ENCODE data around the gene PRRG1.
A peak's percentile ranks its signal among the peaks of the same experiment; 100 is the strongest.
"Not testable (repeated sequence)": the region's sequence is repeated elsewhere in the genome, so short reads cannot be mapped to it uniquely, and the experiment has no call there.

Gene PRRG1

DNA sequence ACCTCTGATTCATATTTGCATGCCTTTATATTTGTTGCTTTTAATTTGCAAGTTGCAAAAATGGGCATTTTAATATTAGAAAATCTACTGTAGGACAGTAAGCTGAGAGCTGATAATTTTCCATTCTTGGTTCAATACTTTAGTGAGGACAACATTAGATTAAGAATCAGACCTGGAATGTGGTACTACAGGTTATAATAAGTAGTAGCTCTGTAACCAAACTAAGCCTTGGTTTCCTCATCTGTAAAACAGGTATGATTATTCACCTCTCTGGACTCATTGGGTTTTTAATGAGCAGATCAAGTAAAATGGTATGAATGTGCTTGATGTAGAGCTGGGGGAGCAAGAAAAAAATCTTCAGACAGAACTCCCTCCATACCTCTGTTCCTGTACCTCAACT is 31.1 kb downstream of the PRRG1 start:
- no peak for DNase-seq

DNA sequence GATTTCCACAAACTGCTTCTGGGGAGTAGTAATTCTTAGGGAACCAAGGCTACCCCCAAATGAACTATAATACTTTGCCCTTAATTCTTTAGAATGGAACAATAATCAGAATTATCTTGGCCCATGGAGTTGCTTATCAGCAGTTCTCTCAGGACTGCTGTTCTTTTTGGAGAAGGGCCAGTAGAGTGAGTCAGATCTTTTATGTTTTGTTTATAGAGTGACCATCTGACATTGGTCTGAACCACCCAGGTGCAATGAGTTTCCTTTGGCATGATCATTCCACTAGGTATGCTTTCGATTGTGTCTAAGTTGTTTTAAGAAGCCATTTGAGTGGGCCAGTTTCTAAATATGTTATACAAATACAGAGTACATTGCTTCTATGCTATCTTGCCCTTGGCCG is 31.8 kb downstream of the PRRG1 start:
- DNase-seq: peak; percentile 77

DNA sequence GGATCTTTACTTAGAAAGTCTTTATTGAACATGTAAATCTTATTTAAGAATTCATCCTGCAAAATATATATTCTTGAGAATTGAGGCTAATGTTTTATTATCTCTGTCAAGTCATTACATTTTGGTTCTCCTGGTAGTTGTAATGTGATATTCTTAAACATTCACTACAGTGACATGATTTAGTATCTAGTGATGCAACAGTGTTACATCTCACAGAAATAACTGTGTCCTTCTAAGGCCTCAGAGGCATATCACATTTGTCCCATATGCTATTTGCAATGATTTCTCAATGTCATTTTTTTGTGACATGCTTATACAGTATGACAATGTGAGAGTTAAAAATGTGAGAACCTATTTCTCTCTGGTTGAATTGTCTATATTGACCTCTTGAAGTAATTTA is 34.1 kb downstream of the PRRG1 start:
- peak; percentile 81 for DNase-seq

DNA sequence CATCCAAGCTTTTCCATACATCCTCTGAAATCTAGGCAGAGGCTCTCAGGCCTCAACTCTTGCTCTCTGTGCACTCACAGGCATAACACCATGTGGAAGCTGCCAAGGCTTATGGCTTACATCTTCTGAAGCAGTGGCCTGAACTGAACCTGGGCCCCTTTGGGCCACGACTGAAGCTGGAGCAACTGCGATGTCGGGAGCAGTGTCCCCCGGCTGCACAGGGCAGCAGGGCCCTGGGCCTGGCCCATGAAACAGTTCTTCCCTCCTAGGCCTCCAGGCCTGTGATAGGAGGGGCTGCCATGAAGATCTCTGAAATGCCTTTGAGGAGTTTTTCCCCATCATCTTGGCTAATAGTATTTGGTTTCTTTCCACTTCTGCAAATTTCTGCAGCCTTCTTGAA is 39.2 kb downstream of the PRRG1 start:
- DNase-seq: no peak

DNA sequence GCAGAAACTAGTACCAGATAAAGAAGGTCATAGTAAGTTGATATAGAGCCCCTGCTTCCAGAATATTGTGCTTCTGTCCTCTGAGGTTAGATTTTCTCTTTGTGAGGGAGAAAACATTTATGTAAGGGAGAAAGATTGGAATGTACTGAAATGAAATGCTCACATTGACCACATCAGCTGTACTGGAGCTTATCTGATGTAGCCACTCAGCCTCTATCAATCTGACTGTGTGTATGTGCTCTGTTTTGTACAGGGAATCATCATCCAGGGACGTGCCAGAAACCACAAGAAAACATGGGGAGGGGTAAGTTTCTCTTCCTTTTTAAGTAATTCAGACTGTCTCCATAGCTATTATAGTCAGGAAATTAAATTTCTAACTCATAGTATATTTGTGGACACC is 56.8 kb downstream of the PRRG1 start:
- peak; percentile 59 for DNase-seq

DNA sequence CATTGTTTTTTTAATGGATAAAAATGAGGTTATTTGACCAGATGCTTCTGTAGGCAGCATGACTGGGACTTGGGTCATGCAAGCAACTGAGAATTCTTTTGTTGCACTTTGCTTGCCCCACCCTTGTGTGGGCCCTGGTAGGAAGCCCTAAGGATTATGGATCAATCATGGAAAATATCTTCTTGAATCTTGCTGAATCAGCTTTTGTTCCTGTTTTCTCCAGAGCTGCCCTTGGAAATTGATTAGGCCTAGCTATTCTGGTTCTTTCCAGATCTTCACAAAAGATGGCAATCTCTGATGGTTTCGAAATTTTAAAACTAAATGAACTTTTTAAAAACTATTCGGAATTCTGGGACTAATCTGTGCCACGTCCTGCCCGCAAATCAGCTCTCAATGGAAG is 58.6 kb downstream of the PRRG1 start:
- no peak for DNase-seq

DNA sequence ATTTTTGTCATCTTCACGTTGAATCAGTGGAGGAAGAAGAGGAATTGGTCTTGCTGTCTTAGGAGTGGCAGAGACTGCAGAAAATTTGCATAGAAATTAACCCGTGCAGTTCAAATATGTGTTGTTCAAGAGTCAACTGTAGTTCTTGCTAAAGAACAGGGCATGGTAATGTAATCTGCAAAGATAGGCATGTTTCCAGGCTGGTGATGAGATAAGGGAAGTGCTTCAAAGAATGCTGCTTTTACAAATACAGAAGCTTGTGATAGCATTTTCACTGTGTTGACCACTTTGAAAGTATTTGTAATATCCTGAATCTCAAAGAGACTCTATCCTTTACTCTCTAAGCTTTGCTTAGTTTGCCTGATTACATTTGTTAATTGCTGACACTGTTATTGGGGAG is 60.1 kb downstream of the PRRG1 start:
- peak; percentile 69 for DNase-seq

DNA sequence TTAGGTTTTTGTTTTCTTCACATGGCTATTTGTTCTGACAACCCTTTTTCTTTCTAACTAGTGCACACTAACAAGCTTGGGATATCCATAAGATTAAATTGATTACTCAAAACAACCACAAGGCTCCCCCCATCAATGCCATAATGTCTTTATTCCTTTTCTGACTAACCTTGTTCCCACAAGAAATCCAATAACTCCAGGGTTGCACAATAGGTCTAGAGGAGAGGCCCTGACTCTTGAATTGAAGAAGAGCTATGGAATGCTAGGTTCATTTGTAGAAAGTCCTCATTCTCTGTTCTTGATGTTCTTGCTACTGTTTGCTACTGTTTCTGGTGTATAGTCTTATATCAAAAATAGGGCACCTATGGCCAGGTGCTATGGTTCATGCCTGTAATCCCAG is 71.0 kb downstream of the PRRG1 start:
- no peak for DNase-seq

DNA sequence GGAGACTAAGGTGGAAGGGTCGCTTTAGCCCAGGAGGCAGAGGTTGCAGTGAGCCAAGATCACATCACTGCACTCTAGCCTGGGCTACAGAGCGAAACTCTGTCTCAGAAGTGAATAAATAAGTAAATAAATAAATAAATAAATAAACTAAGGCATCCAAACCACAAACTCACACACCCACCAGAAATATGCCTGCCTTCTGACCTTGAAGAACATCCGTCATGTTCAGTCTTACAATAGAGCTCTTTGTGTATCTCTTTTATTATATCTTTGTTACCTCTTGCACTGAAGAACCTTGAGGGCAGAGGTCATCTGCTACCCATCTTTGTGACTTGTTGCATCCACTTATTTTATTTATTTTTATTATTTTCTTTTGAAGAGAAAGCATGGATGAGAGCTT is 71.6 kb downstream of the PRRG1 start:
- DNase-seq: no peak

DNA sequence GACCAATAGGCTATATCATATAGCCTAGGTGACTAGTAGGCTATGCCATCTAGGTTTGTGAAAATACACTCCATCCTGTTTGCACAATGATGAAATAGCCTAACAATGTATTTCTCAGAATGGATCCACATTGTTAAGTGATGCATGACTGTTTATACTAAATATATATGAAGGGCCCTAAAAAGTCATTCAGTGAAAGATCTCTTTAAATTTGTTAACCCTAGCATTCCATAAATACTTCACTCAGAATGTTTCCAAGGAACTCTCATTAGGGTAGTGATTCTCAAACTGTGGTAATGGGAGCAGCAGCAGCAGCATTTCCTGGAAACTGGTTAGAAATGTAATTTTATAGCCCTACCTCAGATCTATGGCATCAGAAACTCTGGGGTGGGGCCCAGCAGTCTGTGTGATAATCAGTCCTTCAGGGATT is 74.9 kb downstream of the PRRG1 start:
- peak; percentile 22 for DNase-seq

DNA sequence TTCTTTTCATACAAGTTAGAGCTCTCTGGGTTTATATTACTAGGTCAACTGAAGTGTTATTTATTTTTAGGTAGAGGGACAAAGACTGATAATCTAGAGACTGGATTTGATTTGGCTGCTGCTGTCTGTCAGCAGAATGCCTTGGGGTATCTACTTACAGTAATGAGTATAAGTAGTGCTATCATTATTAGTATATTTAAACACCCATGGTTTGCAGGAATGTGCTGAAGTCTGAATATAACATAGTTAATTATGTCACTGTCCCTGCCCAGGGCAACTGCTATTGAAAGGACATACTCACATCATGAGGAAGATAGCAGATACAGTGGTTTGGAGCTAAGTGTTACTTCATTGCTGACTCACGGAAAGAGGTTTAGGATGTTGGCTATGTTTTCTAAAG is 76.2 kb downstream of the PRRG1 start:
- no peak for DNase-seq

DNA sequence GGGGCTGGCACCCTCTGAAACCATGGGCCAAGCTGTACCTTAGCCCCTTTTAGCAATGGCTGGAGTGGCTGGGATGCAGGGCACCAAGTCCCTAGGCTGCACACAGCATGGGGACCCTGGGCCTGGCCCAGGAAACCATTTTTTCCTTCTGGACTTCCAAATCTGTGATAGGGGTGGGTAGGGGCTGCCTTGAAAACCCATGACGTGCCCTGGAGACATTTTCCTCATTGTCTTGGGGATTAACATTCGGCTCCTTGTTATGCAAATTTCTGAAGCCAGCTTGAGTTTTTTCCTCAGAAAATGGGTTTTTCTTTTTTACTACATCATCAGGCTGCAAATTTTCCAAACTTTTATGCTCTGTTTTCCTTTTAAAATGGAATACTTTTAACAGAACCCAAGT is 79.8 kb downstream of the PRRG1 start:
- not testable (repeated sequence) for DNase-seq

DNA sequence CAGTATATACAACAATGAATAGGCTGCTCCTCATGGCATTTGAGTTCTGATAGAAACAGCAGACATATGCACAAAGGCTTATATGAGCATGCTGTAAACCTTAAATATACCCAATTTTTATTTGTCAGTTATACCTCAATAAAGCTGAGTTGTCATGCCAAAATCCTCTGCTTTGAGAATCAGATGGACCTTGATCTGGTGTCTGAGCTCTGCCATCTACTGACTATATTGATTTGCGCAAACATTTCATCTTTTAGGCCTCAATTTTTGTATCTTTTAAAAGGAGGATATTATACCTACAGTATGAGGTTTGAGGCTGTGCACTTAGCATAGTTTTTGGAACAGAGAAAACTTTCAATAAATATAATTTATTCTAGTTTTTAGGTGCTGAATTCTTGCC is 85.2 kb downstream of the PRRG1 start:
- DNase-seq: peak; percentile 3

DNA sequence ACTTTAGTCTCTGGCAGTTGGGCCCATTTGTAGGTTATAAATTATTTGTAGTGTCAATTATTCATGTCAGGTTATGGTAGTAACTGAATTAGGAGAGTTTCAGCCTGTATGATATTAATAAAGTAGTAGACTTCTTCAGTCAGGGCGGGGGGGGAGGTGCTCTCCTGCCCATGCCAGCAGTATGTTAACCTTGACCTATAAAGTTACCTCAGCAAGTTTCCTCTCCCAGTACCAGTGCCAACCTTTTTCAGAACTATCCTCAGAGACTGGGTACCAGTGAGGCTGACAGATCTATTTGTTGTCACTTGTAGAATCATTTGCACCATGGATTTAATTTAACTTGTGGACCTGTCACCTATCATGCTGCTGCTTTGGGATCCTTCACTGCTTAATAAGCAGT is 88.0 kb downstream of the PRRG1 start:
- DNase-seq: no peak

DNA sequence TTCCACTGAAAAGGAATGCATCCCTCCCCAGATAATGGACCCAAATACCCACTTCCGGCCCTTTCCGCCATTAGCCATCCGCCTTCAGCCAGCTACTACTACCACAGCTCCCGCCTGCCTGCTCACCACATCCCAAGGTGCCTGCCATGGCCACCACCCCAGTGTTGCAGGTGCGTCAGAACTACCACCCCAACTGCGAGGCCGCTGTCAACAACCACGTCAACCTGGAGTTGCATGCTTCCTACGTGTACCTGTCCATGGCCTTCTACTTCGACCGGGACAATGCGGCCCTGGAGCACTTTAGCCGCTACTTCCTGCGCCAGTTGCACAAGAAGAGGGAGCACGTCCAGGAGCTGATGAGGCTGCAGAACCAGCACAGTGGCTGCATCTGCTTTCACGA is 92.2 kb downstream of the PRRG1 start:
- DNase-seq: no peak

DNA sequence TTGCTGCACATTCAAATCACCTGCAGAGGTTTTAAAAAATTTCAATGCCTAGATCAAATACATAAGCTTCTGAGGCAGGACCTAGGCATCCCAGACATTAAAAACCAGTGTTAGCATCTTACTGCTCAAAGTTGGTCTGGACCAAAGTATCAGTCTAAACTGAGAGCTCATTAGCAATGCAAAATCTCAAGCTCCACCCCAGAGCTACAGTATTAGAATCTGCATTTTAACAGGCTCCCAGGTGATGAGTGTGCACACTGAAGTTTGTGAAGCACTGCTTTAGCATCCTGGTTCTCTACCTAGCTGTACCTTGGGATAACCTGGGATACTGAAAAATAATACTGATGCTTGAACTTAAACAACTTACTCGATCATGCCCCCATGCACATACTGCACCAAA is 96.0 kb downstream of the PRRG1 start:
- no peak for DNase-seq

DNA sequence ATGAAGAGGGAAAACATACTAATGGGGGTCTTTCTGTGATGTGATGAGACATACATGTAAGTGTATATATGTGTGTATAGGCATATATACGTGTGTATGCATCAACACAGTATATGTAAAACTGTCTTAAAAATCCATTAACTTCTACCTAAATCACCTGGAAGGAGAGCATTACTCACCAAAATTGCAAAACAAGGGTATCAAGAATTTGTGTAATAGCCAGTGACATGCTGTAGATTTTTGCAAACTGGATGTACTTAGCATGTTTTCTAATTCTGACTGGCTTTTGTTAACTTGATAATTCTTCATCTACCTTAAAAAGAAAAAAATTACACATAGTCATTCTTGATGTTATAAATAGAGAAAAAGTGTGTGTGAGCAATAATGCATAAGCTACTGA is 104.7 kb downstream of the PRRG1 start:
- DNase-seq: no peak

DNA sequence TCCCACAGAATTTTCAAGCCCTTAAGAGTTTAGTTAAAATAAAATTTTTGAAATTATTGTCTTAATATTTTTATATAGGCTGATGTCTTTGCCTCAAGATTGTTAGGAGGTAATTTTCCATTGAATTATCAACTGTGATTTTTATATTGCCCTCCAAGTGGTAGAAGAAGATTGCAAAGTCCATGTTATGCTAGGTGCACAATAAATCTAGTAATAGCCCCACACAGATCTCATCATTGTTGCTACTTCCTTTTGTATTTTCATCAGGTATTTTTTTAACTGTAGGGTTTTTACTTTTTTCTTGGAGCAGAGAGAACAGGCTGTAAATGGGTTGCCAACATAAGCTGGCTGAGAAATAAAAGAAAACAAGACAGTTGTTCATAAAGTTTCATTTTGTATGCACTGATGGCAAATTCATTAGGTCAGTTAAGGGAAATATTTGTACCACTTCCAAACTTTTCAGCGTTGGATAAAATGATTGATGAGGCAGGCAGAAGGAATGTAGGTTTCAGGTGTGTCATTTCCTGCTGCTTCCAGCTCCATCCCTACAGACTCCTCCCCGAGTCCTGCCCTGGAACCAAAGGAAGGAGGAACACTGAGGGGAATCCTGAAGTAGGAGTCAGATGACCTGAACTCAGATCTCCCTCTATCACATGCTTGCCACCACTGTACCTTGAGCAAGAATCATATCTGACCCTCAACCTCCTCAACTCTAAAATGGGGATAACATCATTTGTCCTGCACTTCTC is 105.5 kb downstream of the PRRG1 start:
- DNase-seq: no peak

DNA sequence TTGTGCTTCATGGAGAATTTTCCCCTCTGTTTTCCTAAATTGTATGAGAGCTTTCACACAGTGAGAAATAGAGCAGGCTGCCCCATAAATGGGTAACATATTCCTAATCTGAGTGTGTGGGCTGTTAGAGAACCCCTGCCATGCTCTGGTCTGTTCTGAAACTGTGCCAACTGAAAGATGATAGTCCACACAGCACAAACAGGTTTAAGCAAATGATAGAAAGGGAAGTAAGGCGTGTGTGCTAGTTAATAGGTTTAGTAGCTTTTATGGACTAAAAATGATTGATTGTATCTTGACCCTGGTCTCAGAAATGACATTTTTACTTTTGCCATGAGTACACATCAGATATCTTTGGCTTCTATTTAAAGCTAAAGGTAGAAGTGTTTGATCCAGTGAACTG is 106.2 kb downstream of the PRRG1 start:
- DNase-seq: peak; percentile 4

DNA sequence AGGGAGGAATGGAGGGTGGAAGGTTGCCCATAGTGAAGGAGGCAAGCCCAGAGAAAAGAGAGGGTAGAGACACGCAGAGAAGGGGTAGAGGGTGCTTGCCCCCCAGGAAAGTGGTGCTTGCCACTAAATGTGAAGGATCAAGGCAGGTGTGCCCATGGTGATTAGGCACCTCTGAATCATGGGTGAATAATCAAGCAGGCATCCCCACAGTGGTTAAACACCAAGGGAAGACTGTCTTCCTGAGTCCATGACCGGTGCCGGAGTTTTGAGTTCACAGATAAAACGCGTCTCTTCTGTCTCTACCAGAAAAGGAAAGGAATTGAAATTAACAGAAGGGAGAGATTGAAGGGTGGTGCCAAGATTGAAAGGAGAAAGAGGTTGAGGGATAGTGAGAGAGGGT is 111.1 kb downstream of the PRRG1 start:
- not testable (repeated sequence) for DNase-seq

DNA sequence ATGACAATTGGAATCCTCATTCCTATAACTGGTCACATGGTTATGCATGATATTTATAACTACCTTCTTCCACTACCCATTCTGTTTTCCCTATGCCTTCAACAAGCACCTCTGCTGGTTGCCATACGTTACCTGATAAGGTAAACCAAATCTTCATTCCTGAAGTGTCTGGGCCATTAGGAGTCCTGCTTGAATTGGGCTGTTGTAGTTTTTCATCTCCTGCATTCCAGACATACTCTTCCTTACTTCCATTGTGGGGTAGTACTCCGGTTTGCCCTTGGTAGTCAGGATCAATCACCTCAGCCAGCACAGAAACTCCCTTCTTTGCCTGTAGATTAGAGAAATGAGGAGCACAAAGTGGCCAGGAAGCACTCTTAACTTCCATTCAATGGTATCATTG is 113.2 kb downstream of the PRRG1 start:
- DNase-seq: no peak

DNA sequence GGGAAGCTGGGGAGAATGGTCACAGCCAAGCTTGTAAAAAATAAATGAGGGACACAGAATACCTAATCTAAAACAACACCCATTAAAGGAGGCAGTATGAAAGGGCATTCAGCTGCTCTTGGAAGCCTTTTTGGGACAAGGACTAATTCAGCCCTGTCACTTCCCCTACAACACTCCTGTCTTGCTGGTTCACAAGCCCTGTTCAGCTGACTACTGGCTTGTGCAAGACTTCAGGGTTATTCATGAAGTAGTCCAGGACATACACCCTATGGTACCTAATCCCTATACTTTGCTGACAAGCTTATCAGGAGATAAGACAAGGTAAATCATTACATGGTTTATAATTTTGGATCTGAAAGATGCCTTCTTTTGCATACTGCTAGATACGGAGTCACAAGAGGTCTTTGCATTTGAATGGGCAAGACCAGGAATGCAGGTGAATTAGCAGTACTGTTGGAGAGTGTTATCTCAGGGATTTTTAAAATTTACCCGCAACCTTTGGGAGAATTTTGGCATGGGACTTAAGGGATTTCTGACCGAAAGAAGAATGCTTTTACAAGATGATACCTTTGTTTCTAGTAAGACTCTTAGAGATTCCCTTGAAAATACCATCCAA is 119.1 kb downstream of the PRRG1 start:
- no peak for DNase-seq

DNA sequence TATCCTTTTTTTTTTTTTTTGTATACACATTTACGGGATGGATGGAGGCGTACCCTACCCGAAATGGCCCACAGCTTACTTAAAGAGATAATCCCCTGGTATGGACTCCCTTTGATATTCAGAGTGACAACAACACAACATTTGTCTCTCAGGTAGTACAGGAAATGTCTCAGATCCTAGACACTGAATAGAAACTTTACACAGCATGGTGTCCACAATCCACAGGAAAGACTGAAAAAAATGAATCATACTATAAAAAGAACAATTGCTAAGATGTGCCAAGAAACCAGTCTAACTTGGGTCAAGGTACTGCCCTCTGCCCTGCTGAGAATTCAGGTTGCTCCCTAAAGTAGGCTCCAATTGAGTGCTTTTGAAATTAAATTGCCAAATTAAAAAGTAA is 121.5 kb downstream of the PRRG1 start:
- DNase-seq: no peak

DNA sequence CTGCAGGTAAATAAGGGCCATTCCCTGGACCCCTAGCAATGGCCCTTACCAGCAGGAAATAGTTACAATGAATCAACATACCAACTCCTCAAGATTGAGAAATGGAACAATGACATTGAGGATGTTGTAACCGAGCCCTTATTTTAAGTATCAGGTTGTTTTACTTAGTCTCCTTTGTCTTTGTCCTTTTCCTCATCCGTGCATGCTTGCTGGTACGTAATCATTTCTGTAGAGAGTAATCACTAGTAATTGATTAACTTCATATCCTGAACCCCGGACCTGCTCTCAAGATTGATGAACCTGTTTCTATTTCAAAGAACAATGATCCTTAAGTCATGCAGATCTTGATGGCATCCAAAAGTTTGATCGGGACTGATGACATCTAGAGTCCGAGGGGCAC is 123.7 kb downstream of the PRRG1 start:
- no peak for DNase-seq

DNA sequence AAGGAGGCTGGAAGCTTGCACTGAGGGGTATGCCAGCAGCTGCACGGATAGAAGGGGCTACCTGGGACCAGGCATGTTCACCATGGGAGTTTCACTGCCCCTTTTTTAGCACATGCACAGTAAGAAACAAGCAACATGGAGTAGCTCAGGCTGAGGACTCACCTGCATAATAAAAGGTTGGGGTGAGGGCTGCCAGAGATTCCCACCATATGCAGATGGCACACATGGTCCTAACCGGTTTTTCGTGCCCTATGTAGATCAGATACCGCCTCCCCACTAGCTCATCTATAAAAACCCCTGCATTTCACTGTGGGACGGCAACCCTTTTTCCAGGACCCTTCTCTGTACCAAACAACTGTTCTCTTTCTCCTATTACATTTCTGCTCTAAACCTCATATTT is 125.3 kb downstream of the PRRG1 start:
- no peak for DNase-seq

Measured in OCI-M1 (cell line).